Fibroblast of lung (primary cell): ENCODE measurements around the gene MORF4L2.

Source experiments
- CTCF ChIP-seq, 2 donors: IDR thresholded peaks in 1 of 2; conservative IDR thresholded peaks in 1 of 2; 1 replicate in 1 of 2; 2 replicates in 1 of 2; pipeline ENCODE4 v1.5.1; 2011 to 2012; ENCODE audit warnings: low read length in 2 of 2, control low read depth in 1 of 2, inconsistent platforms in 1 of 2, low read depth in 1 of 2, mild to moderate bottlenecking in 1 of 2
- EZH2 ChIP-seq: IDR thresholded peaks from 2 replicates; pipeline ENCODE4 v1.5.1; 2012; ENCODE audit warnings: low read length, control low read depth, mild to moderate bottlenecking; ENCODE audit errors: missing control alignments

GRCh38 chrX:103685396-103685795 lies 1.1 kb downstream of the MORF4L2 start:
- TF ChIP-seq CTCF (conservative IDR thresholded peaks at IDR 0.05 in 1 of 2, IDR thresholded peaks at IDR 0.05 in 1 of 2; ENCODE audit: low read depth in 1 of 2, low read length in 2 of 2) = no peak
- no peak for TF ChIP-seq EZH2
